ENCODE measurements around the gene ANKRD11. TPM values are rescaled to one million over a fixed set of nuclear protein-coding genes. Genes with fewer than 3 reads are reported as not detected.

Gene ANKRD11
- total and polyA plus RNA-seq, 2 donors (not counting 3 experiments of a cell fraction or from before 2014, with no cell fraction given), result 55.8 to 191 TPM

DNA sequence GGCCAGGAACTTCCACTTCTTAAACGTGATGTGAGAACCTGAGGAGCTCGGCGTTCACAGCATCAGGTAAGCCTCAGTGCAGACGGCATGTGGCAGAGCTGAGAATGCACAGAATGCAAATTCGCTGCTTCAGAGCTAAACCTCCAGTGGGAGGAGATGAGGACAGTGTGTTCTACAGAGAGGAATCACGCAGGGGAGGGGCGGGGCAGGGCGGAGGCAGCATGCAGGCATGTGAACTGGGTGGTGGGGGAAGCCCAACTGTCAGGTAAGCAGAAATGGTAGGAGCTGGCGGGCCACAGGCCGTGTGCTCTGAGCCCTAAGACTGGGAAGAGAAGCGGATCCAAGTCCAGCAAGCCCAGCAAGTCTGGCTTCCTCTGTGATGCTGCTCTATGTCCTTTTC lies 178.2 kb downstream of the ANKRD11 start:
- dilution Hi-C loops (cut with MboI; ENCODE audit: extremely low pct_ligation_motif_present, low sequenced_read_pairs), result no loop called here
- DNase-seq (ENCODE audit: low read depth, low spot score), result no peak
- ChIA-PET POLR2A (no interaction called here), CTCF (interaction anchor here (1.0 to 1.2 kb wide), 2 partner anchors 24 to 245 kb away, joined by 3 read pairs; no protein-coding TSS in a partner anchor)
- Histone ChIP-seq H3K9me1 (replicated peaks; ENCODE audit: control insufficient read depth, extremely low read depth, insufficient read depth, low read length) (no peaks in the 10 kb centered on the region), H3K36me3 (ENCODE audit: control insufficient read depth in 2 of 2, extremely low read depth in 1 of 2, insufficient read depth in 2 of 2, low read length in 2 of 2) (peaks cover 0 to 15% of the 10 kb centered on the region in 2 experiments), H2AFZ (ENCODE audit: low read depth, low read length) (no peak overlapping the region), H3K79me2 (ENCODE audit: control insufficient read depth, insufficient read depth, low read length) (peaks cover 94% of the 10 kb centered on the region), H3K27me3 (ENCODE audit: control insufficient read depth in 2 of 2, insufficient read depth in 2 of 2, low read length in 2 of 2) (no peaks in the 10 kb centered on the region), H3K4me2 (ENCODE audit: insufficient read depth, low read length) (no peak overlapping the region), H4K20me1 (replicated peaks; ENCODE audit: control insufficient read depth, extremely low read depth, insufficient read depth, low read length) (no peaks in the 10 kb centered on the region), H3K9ac (replicated peaks; ENCODE audit: extremely low read depth, insufficient read depth, low read length) (no peak overlapping the region), H3K4me1 (ENCODE audit: control insufficient read depth, extremely low read depth, insufficient read depth, low read length) (peaks cover 27% of the 10 kb centered on the region), H3K27ac (ENCODE audit: insufficient read depth, low read depth, low read length) (no peak overlapping the region), H3K9me3 (replicated peaks; ENCODE audit: control insufficient read depth, insufficient read depth, low read length) (no peaks in the 10 kb centered on the region), H3K4me3 (replicated peaks in 1 of 3; ENCODE audit: insufficient read depth in 1 of 3, low read depth in 1 of 3, low read length in 3 of 3) (no peak overlapping the region)
- intact Hi-C loops (cut with micrococcal nuclease), result no loop called here
- FAIRE-seq, result no peak
- no TSS peak for BruUV-seq (replicated peaks)
- TF ChIP-seq POLR2A (IDR thresholded peaks at IDR 0.05; ENCODE audit: low read depth, low read length), result no peak
- no peak for TF ChIP-seq GATA2 (IDR thresholded peaks at IDR 0.05; ENCODE audit: insufficient read depth, insufficient read length, low read depth, low read length)
- TF ChIP-seq EZH2 (IDR thresholded peaks at IDR 0.05; ENCODE audit: borderline replicate concordance, low read depth, low read length, severe bottlenecking), result no peak
- no peak for TF ChIP-seq JUN (IDR thresholded peaks at IDR 0.05; ENCODE audit: borderline replicate concordance, insufficient read depth, insufficient read length, low read depth)
- TF ChIP-seq FOS (IDR thresholded peaks at IDR 0.05; ENCODE audit: borderline replicate concordance, insufficient read depth, low read length), result no peak
- TF ChIP-seq, protein P1, sequence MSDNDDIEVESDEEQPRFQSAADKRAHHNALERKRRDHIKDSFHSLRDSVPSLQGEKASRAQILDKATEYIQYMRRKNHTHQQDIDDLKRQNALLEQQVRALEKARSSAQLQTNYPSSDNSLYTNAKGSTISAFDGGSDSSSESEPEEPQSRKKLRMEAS (IDR thresholded peaks at IDR 0.05; ENCODE audit: insufficient read depth, insufficient read length), result no peak

DNA sequence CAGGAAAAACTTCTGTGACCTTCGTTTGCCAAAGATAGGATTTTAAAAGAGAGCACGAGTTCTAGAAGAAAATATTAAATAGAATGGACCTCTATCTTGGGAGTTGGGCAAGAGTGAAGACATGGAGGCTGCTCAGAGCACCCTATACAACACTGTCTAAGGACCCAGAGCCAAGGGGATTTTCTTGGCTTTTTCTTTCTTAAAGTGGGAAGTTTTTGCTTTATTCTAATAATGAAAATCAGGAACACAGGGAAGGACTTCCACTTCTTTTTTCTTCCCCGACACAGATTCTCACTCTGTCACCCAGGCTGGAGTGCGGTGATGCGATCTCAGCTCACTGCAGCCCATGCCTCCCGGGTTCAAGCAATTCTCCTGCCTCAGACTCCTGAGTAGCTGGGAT lies 178.7 kb downstream of the ANKRD11 start:
- Histone ChIP-seq H3K79me2 (ENCODE audit: control insufficient read depth, insufficient read depth, low read length) (peaks cover 94% of the 10 kb centered on the region), H3K36me3 (ENCODE audit: control insufficient read depth in 2 of 2, extremely low read depth in 1 of 2, insufficient read depth in 2 of 2, low read length in 2 of 2) (peaks cover 0 to 15% of the 10 kb centered on the region in 2 experiments), H3K4me2 (ENCODE audit: insufficient read depth, low read length) (no peak overlapping the region), H3K9me3 (replicated peaks; ENCODE audit: control insufficient read depth, insufficient read depth, low read length) (no peaks in the 10 kb centered on the region), H4K20me1 (replicated peaks; ENCODE audit: control insufficient read depth, extremely low read depth, insufficient read depth, low read length) (no peaks in the 10 kb centered on the region), H3K27ac (ENCODE audit: insufficient read depth, low read depth, low read length) (no peak overlapping the region), H2AFZ (ENCODE audit: low read depth, low read length) (no peak overlapping the region), H3K9ac (replicated peaks; ENCODE audit: extremely low read depth, insufficient read depth, low read length) (no peak overlapping the region), H3K27me3 (ENCODE audit: control insufficient read depth in 2 of 2, insufficient read depth in 2 of 2, low read length in 2 of 2) (no peaks in the 10 kb centered on the region), H3K4me1 (ENCODE audit: control insufficient read depth, extremely low read depth, insufficient read depth, low read length) (peaks cover 21% of the 10 kb centered on the region), H3K4me3 (replicated peaks in 1 of 3; ENCODE audit: insufficient read depth in 1 of 3, low read depth in 1 of 3, low read length in 3 of 3) (no peak overlapping the region), H3K9me1 (replicated peaks; ENCODE audit: control insufficient read depth, extremely low read depth, insufficient read depth, low read length) (no peaks in the 10 kb centered on the region)
- dilution Hi-C loops (cut with MboI; ENCODE audit: extremely low pct_ligation_motif_present, low sequenced_read_pairs), result no loop called here
- FAIRE-seq, result no peak
- TF ChIP-seq JUN (IDR thresholded peaks at IDR 0.05; ENCODE audit: borderline replicate concordance, insufficient read depth, insufficient read length, low read depth) (no peak), EZH2 (IDR thresholded peaks at IDR 0.05; ENCODE audit: borderline replicate concordance, low read depth, low read length, severe bottlenecking) (no peak), POLR2AphosphoS5 (IDR thresholded peaks at IDR 0.05; ENCODE audit: insufficient read depth, low read depth, low read length) (no peak), MYC (IDR thresholded peaks at IDR 0.05; ENCODE audit: low read depth, low read length) (no peak), FOS (IDR thresholded peaks at IDR 0.05; ENCODE audit: borderline replicate concordance, insufficient read depth, low read length) (no peak), GATA2 (IDR thresholded peaks at IDR 0.05; ENCODE audit: insufficient read depth, insufficient read length, low read depth, low read length) (no peak), POLR2A (IDR thresholded peaks at IDR 0.05; ENCODE audit: low read depth, low read length) (no peak)
- TF ChIP-seq, protein P1 (IDR thresholded peaks at IDR 0.05; ENCODE audit: insufficient read depth, insufficient read length), result no peak
- TF ChIP-seq, protein P2, sequence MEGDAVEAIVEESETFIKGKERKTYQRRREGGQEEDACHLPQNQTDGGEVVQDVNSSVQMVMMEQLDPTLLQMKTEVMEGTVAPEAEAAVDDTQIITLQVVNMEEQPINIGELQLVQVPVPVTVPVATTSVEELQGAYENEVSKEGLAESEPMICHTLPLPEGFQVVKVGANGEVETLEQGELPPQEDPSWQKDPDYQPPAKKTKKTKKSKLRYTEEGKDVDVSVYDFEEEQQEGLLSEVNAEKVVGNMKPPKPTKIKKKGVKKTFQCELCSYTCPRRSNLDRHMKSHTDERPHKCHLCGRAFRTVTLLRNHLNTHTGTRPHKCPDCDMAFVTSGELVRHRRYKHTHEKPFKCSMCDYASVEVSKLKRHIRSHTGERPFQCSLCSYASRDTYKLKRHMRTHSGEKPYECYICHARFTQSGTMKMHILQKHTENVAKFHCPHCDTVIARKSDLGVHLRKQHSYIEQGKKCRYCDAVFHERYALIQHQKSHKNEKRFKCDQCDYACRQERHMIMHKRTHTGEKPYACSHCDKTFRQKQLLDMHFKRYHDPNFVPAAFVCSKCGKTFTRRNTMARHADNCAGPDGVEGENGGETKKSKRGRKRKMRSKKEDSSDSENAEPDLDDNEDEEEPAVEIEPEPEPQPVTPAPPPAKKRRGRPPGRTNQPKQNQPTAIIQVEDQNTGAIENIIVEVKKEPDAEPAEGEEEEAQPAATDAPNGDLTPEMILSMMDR (IDR thresholded peaks at IDR 0.05; ENCODE audit: extremely low read depth in 1 of 2, insufficient read depth in 1 of 2, low read depth in 1 of 2, low read length in 2 of 2), result no peak
- DNase-seq (ENCODE audit: low read depth, low spot score), result no peak
- POLR2A ChIA-PET, result no interaction called here
- CTCF ChIA-PET, result no interaction called here
- no TSS peak for BruUV-seq (replicated peaks)
- intact Hi-C loops (cut with micrococcal nuclease), result no loop called here
